PC-3 (cell line): ENCODE measurements around the gene GALNTL6. TPM values are rescaled to one million over a fixed set of nuclear protein-coding genes. Genes with fewer than 3 reads are reported as not detected.

ENCODE experiments used
- ATAC-seq: fragments of 200-7000 bp; cut with Tn5 transposase; 2 replicates; pipeline ENCODE4 v1.9.1; 2020; ENCODE audit warnings: mild to moderate bottlenecking, moderate library complexity
- BruUV-seq: library from RNA; stranded (reverse); fragments of 400-500 nt; replicated peaks from 2 replicates; lab custom pipeline; 2021; lab: Mats Ljungman, UMichigan
- CTCF ChIA-PET: fragments of 300-600 bp; sonication (Branson Sonifier 250); formaldehyde crosslinking; loops from one replicate; lab custom pipeline; 2022; ENCODE audit warnings: antibody characterized with exemption; lab: Charles Lee
- POLR2A ChIA-PET: fragments of 300-600 bp; sonication (Branson Sonifier 250); formaldehyde crosslinking; loops from one replicate; lab custom pipeline; 2022; ENCODE audit warnings: antibody characterized with exemption; ENCODE audit not compliant: unreplicated experiment; lab: Charles Lee
- DNase-seq: peaks from one replicate; pipeline ENCODE4 v3.0.0-alpha.2; 2015
- H2AFZ ChIP-seq: fragments of 300-600 bp; sonication (generic); 2 replicates; pipeline ENCODE4 v1.6.0; 2016; ENCODE audit warnings: antibody characterized with exemption, low read length
- H3F3A ChIP-seq: fragments of 300-600 bp; sonication (generic); one replicate; pipeline ENCODE4 v1.6.0; 2017; ENCODE audit warnings: antibody characterized with exemption, low read length, control low read depth, mild to moderate bottlenecking; ENCODE audit not compliant: unreplicated experiment
- H3K27ac ChIP-seq: fragments of 300-600 bp; sonication (generic); 2 replicates; pipeline ENCODE4 v1.5.1; 2016; ENCODE audit warnings: mild to moderate bottlenecking, low read length
- H3K27me3 ChIP-seq: fragments of 300-600 bp; sonication (generic); 2 replicates; pipeline ENCODE4 v1.6.1; 2016; ENCODE audit warnings: low read length, mixed read lengths
- H3K36me3 ChIP-seq: fragments of 300-600 bp; sonication (generic); 2 replicates; pipeline ENCODE4 v1.6.1; 2016; ENCODE audit warnings: low read depth, mixed run types, low read length, mixed read lengths
- H3K4me1 ChIP-seq: fragments of 300-600 bp; sonication (generic); 2 replicates; pipeline ENCODE4 v1.5.1; 2016; ENCODE audit warnings: low read length; ENCODE audit not compliant: insufficient read depth
- H3K4me2 ChIP-seq: fragments of 300-600 bp; sonication (generic); 2 replicates; pipeline ENCODE4 v1.6.0; 2016; ENCODE audit warnings: low read length
- H3K4me3 ChIP-seq: fragments of 300-600 bp; sonication (generic); 2 replicates; pipeline ENCODE4 v1.5.1; 2016; ENCODE audit warnings: mild to moderate bottlenecking, low read length, mixed read lengths
- H3K79me2 ChIP-seq: fragments of 300-600 bp; sonication (generic); 2 replicates; pipeline ENCODE4 v1.6.1; 2017; ENCODE audit warnings: low read length, mixed read lengths
- H3K9ac ChIP-seq: fragments of 300-600 bp; sonication (generic); 2 replicates; pipeline ENCODE4 v1.6.0; 2016; ENCODE audit warnings: mild to moderate bottlenecking, low read length
- H3K9me2 ChIP-seq: fragments of 300-600 bp; sonication (generic); replicated peaks from 2 replicates; pipeline ENCODE4 v1.6.1; 2016; ENCODE audit warnings: mixed run types, low read length, mixed read lengths
- H3K9me3 ChIP-seq: fragments of 300-600 bp; sonication (generic); 2 replicates; pipeline ENCODE4 v1.6.1; 2016; ENCODE audit warnings: low read length, mixed read lengths
- H4K20me1 ChIP-seq: fragments of 300-600 bp; sonication (generic); 2 replicates; pipeline ENCODE4 v1.6.1; 2016; ENCODE audit warnings: low read length, mixed read lengths
- EZH2 ChIP-seq: fragments of 300-600 bp; sonication (generic); IDR thresholded peaks from one replicate; pipeline ENCODE4 v1.6.1; 2017; ENCODE audit warnings: antibody characterized with exemption, mild to moderate bottlenecking, low read length; ENCODE audit not compliant: unreplicated experiment
- EZH2phosphoT487 ChIP-seq: fragments of 300-600 bp; sonication (generic); IDR thresholded peaks from 2 replicates; pipeline ENCODE4 v1.6.1; 2018; ENCODE audit warnings: mild to moderate bottlenecking, antibody characterized with exemption, low read length, borderline replicate concordance
- intact Hi-C: fragments of 100-400 bp; cut with micrococcal nuclease; formaldehyde crosslinking; loops from 2 replicates; pipeline ENCODE4 v1.9.0; 2023
- total RNA-seq: library from RNA; depleted of rRNA; stranded (reverse); fragments of >200 nt; gene quantifications from 2 replicates; pipeline ENCODE4 v1.2.3, GENCODE V29; 2014
- TF ChIP-seq, protein P1 (sequence below): fragments of 300-600 bp; sonication (generic); conservative IDR thresholded peaks from 2 replicates; pipeline ENCODE4 v1.5.1; 2017; ENCODE audit warnings: antibody characterized with exemption, low read depth, mild to moderate bottlenecking, low read length

Gene GALNTL6
- total RNA-seq, 1 experiment from 2014 or later = not detected

DNA sequence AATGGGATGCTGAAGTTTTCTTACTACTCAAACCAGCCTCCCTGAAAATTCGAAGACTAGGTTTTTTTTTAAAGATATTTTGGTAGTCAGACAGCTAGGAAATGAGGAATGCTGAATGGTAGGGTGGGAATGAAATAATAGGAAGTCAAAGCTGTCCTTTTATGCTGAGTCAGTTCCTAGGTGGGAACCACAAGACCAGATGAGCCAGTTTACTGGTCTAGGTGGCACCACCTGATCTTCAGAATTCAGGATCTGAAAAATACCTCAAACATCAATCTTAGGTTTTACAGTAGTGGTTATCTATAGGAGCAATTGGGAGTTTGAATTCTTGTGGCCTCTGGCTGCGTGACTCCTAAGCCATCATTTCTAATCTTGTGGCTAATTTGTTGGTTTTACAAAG, 1172.3 kb downstream of the GALNTL6 start:
- Histone ChIP-seq H3K36me3 (no peaks in the 10 kb centered on the region), H3K9me2 (no peaks in the 10 kb centered on the region), H3K27me3 (no peaks in the 10 kb centered on the region), H3K9ac (no peak overlapping the region), H3K4me2 (peak overlapping the region; percentile 41; the same call in 1 of the 2 replicates), H3K4me1 (peaks cover 30% of the 10 kb centered on the region), H3K79me2 (no peaks in the 10 kb centered on the region), H3K27ac (peak overlapping the region; percentile 56), H3K4me3 (no peak overlapping the region), H3F3A (peaks cover 3% of the 10 kb centered on the region), H4K20me1 (no peaks in the 10 kb centered on the region), H3K9me3 (no peaks in the 10 kb centered on the region), H2AFZ (no peak overlapping the region)
- ChIA-PET CTCF (no interaction called here), POLR2A (no interaction called here)
- no TSS peak for BruUV-seq
- DNase-seq = peak; percentile 86
- intact Hi-C loops = no loop called here
- TF ChIP-seq, protein P1, sequence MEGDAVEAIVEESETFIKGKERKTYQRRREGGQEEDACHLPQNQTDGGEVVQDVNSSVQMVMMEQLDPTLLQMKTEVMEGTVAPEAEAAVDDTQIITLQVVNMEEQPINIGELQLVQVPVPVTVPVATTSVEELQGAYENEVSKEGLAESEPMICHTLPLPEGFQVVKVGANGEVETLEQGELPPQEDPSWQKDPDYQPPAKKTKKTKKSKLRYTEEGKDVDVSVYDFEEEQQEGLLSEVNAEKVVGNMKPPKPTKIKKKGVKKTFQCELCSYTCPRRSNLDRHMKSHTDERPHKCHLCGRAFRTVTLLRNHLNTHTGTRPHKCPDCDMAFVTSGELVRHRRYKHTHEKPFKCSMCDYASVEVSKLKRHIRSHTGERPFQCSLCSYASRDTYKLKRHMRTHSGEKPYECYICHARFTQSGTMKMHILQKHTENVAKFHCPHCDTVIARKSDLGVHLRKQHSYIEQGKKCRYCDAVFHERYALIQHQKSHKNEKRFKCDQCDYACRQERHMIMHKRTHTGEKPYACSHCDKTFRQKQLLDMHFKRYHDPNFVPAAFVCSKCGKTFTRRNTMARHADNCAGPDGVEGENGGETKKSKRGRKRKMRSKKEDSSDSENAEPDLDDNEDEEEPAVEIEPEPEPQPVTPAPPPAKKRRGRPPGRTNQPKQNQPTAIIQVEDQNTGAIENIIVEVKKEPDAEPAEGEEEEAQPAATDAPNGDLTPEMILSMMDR = no peak
- peak; percentile 24 for ATAC-seq

DNA sequence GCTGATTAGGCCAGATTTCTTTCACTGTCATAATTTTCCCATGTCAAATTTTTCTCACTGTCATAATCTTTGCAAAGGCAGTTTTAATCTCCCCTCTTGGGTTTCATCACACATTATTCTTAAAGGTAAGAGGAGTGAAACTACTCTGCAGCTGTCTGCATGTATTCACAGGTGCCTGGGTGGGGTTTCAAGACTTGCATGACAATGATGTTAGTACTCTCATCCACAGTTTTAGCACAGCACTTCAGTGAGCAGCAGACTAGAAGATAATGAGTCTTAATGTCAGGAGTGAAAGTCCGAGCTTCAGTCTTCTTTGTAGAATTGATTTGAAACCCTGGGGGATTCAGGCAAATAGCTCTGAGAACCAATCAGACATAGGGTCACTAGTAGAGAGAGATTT, 1172.9 kb downstream of the GALNTL6 start:
- H3K79me2 ChIP-seq = no peaks in the 10 kb centered on the region
- ATAC-seq (no peak), DNase-seq (no peak)
- H3F3A ChIP-seq = peaks cover 3% of the 10 kb centered on the region
- no peaks in the 10 kb centered on the region for H3K9me2 ChIP-seq
- H3K27ac ChIP-seq = peak overlapping the region; percentile 56
- no peaks in the 10 kb centered on the region for H3K36me3 ChIP-seq
- H3K9ac ChIP-seq = no peak overlapping the region
- no peaks in the 10 kb centered on the region for H3K27me3 ChIP-seq
- no peak overlapping the region for H3K4me3 ChIP-seq
- peaks cover 30% of the 10 kb centered on the region for H3K4me1 ChIP-seq
- no TSS peak for BruUV-seq
- ChIA-PET POLR2A (no interaction called here), CTCF (no interaction called here)
- intact Hi-C loops = no loop called here
- H4K20me1 ChIP-seq = no peaks in the 10 kb centered on the region
- H3K4me2 ChIP-seq = peak overlapping the region; percentile 41; the same call in 1 of the 2 replicates
- TF ChIP-seq EZH2phosphoT487 (no peak), EZH2 (no peak)
- TF ChIP-seq, protein P1 = no peak
- no peak overlapping the region for H2AFZ ChIP-seq
- H3K9me3 ChIP-seq = no peaks in the 10 kb centered on the region

DNA sequence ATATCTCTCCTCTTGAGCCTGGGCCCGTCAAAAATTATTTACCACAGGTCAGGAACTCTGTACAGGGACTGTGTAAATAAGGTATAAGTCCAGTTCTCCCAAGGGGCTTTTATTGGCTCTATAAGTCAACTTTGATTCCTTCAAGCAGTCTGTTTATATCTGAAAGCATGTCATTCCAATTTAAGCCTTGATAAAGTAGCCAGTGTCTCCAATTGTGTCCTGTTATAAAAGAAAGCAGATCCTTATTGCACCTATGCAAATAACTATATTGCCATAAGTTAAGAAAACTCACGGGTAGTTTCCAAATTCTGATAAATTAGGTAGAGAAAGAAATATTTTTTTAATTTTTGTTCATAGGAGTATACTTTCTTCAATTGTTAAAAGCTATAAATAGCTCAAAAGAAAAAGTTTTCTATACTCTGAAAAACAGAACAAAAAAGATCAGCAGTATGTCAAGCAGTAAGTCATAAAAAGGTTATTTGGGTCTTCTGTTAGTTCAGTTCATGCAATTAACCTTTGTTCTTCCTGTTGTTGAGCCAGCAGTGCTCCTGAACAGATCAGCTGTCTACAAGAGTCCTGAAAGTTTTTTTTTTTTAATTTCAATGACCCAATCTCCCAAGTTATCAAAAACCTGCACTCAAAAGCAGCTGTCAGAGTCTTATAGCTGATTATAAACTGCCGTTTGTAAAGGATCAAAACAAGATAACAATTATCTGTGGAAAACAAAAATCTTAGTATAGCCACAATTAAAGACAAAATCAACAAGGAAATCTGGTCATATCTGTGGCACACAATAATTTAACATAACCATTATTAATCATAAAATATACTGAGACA, 1177.0 kb downstream of the GALNTL6 start:
- CTCF ChIA-PET = no interaction called here
- DNase-seq = no peak
- no peaks in the 10 kb centered on the region for H3F3A ChIP-seq

More for the DNA sequence above, 1177.0 kb downstream of the GALNTL6 start:
- H3K4me1 ChIP-seq = peaks cover 15% of the 10 kb centered on the region
- H3K4me3 ChIP-seq = no peak overlapping the region
- H3K36me3 ChIP-seq = no peaks in the 10 kb centered on the region
- H3K27me3 ChIP-seq = no peaks in the 10 kb centered on the region
- no peaks in the 10 kb centered on the region for H4K20me1 ChIP-seq
- intact Hi-C loops = loop anchor here (10.0 kb wide), 1 partner anchor 135 kb away; no protein-coding TSS in a partner anchor
- no peaks in the 10 kb centered on the region for H3K9me2 ChIP-seq
- ATAC-seq = no peak
- TF ChIP-seq, protein P1 = no peak
- TF ChIP-seq EZH2 (no peak), EZH2phosphoT487 (no peak)
- no peak overlapping the region for H3K27ac ChIP-seq
- no peak overlapping the region for H3K9ac ChIP-seq
- H3K79me2 ChIP-seq = no peaks in the 10 kb centered on the region
- no TSS peak for BruUV-seq
- POLR2A ChIA-PET = no interaction called here
- H2AFZ ChIP-seq = no peak overlapping the region
- H3K9me3 ChIP-seq = no peaks in the 10 kb centered on the region
- H3K4me2 ChIP-seq = no peak overlapping the region
